HCT116 (cell line): Measurements from ENCODE around the gene SDK1. TPM values are rescaled to one million over a fixed set of nuclear protein-coding genes. Genes with fewer than 3 reads are reported as not detected.

Experiments
- ATAC-seq: fragments of 200-7000 bp; cut with Tn5 transposase; 2 replicates; pipeline ENCODE4 v1.9.1; 2020; ENCODE audit warnings: mild to moderate bottlenecking, moderate library complexity
- BruUV-seq: library from RNA; stranded (reverse); fragments of 400-500 nt; replicated peaks from 2 replicates; lab custom pipeline; 2021; lab: Mats Ljungman, UMichigan
- CTCF ChIA-PET: fragments of 300-600 bp; sonication (Branson Sonifier 250); formaldehyde crosslinking; loops from one replicate; lab custom pipeline; 2021; ENCODE audit warnings: antibody characterized with exemption; lab: Charles Lee
- POLR2A ChIA-PET: fragments of 300-600, 350-600 bp; sonication (Branson Sonifier 250); formaldehyde crosslinking; loops from one replicate; lab custom pipeline; 2021; ENCODE audit warnings: antibody characterized with exemption; lab: Charles Lee
- RAD21 ChIA-PET, 2 experiments: fragments of 300-600 bp; sonication (Branson Sonifier 250); formaldehyde crosslinking; loops; one replicate each; lab custom pipeline; 2023; ENCODE audit warnings: low total read pairs in 2 of 2; ENCODE audit not compliant: uncharacterized antibody in 2 of 2, unreplicated experiment in 2 of 2, low non-redundant PET in 1 of 2; lab: Charles Lee
- DNase-seq: peaks from one replicate; pipeline ENCODE4 v3.0.0-alpha.2; 2010; ENCODE audit warnings: low read depth, low spot score
- H2AFZ ChIP-seq: fragments of 200-600 bp; shearing (Covaris generic), sonication (generic); 2 replicates; pipeline ENCODE4 v1.6.1; 2017; ENCODE audit warnings: low read depth, mixed run types, mixed read lengths, antibody characterized with exemption, low read length; ENCODE audit not compliant: poor library complexity, severe bottlenecking
- H3K27ac ChIP-seq: 2 replicates; pipeline ENCODE4 v1.5.1; 2012; ENCODE audit warnings: low read depth, low read length
- H3K27me3 ChIP-seq: fragments of 200-600 bp; sonication (generic); 2 replicates; pipeline ENCODE4 v1.6.1; 2016; ENCODE audit warnings: mixed run types, low read length, mixed read lengths; ENCODE audit not compliant: insufficient read depth
- H3K36me3 ChIP-seq, 2 experiments: fragments of 200-500 bp in 1 of 2; fragments of 200-600 bp in 1 of 2; sonication (Bioruptor generic) in 1 of 2; sonication (generic) in 1 of 2; 2 replicates each; pipeline versions ENCODE4 v1.5.1 to v1.6.1; 2014 to 2016; ENCODE audit warnings: low read length in 2 of 2, inconsistent platforms in 1 of 2, mixed read lengths in 1 of 2, mixed run types in 1 of 2; ENCODE audit not compliant: insufficient read depth in 2 of 2, control insufficient read depth in 1 of 2
- H3K4me1 ChIP-seq, 2 experiments: fragments of 200-600 bp in 1 of 2; sonication (generic) in 1 of 2; 2 replicates each; pipeline versions ENCODE4 v1.5.1 to v1.6.1; 2012 to 2017; ENCODE audit warnings: low read length in 2 of 2, inconsistent platforms in 1 of 2, mild to moderate bottlenecking in 1 of 2, mixed read lengths in 1 of 2, mixed run types in 1 of 2, moderate library complexity in 1 of 2; ENCODE audit not compliant: insufficient read depth in 2 of 2, control insufficient read depth in 1 of 2
- H3K4me2 ChIP-seq: fragments of 200-600 bp; sonication (generic); 2 replicates; pipeline ENCODE4 v1.6.1; 2017; ENCODE audit warnings: mixed run types, low read length, mixed read lengths
- H3K4me3 ChIP-seq, 2 experiments: fragments of 200-600 bp in 1 of 2; sonication (generic) in 1 of 2; replicated peaks in 1 of 2; 2 replicates each; pipeline ENCODE4 v1.5.1; 2011 to 2016; ENCODE audit warnings: low read length in 2 of 2, control low read depth in 1 of 2, low read depth in 1 of 2, mild to moderate bottlenecking in 1 of 2, mixed read lengths in 1 of 2, mixed run types in 1 of 2
- H3K79me2 ChIP-seq: fragments of 200-600 bp; sonication (generic); 2 replicates; pipeline ENCODE4 v1.6.1; 2017; ENCODE audit warnings: mild to moderate bottlenecking, mixed run types, low read length, moderate library complexity, mixed read lengths; ENCODE audit not compliant: insufficient read depth
- H3K9ac ChIP-seq: fragments of 200-600 bp; sonication (generic); 2 replicates; pipeline ENCODE4 v1.6.1; 2016; ENCODE audit warnings: low read length, mixed read lengths
- H3K9me2 ChIP-seq: fragments of 200-600 bp; sonication (generic), shearing (Covaris generic); 2 replicates; pipeline ENCODE4 v1.6.1; 2017; ENCODE audit warnings: mixed run types, mild to moderate bottlenecking, moderate library complexity; ENCODE audit not compliant: insufficient read depth
- H3K9me3 ChIP-seq, 2 experiments: fragments of 200-500 bp in 1 of 2; fragments of 200-600 bp in 1 of 2; sonication (Bioruptor generic) in 1 of 2; sonication (generic) in 1 of 2; 2 replicates each; pipeline ENCODE4 v1.6.1; 2014 to 2017; ENCODE audit warnings: low read length in 2 of 2, mixed read lengths in 2 of 2, inconsistent platforms in 1 of 2, low read depth in 1 of 2, mild to moderate bottlenecking in 1 of 2, mixed run types in 1 of 2, moderate library complexity in 1 of 2; ENCODE audit not compliant: control insufficient read depth in 1 of 2, insufficient read depth in 1 of 2
- H4K20me1 ChIP-seq: fragments of 200-600 bp; sonication (generic), shearing (Covaris generic); 2 replicates; pipeline ENCODE4 v1.6.1; 2017; ENCODE audit warnings: mixed run types, mild to moderate bottlenecking, moderate library complexity; ENCODE audit not compliant: insufficient read depth
- ATF3 ChIP-seq: IDR thresholded peaks from 2 replicates; pipeline ENCODE4 v1.6.1; 2012
- CBX3 ChIP-seq: IDR thresholded peaks from 2 replicates; pipeline ENCODE4 v1.6.1; 2012; ENCODE audit warnings: low read depth
- CEBPB ChIP-seq: IDR thresholded peaks from 2 replicates; pipeline ENCODE4 v1.6.1; 2012; ENCODE audit warnings: low read depth
- EGR1 ChIP-seq: IDR thresholded peaks from 2 replicates; pipeline ENCODE4 v1.6.1; 2012; ENCODE audit warnings: low read depth
- ELF1 ChIP-seq: IDR thresholded peaks from 2 replicates; pipeline ENCODE4 v1.6.1; 2012; ENCODE audit warnings: low read depth, borderline replicate concordance
- EZH2 ChIP-seq: fragments of 200-600 bp; sonication (generic); IDR thresholded peaks from 2 replicates; pipeline ENCODE4 v1.6.1; 2017; ENCODE audit warnings: antibody characterized with exemption, mixed run types
- EZH2phosphoT487 ChIP-seq: fragments of 200-600 bp; IDR thresholded peaks from 2 replicates; pipeline ENCODE4 v1.6.1; 2018; ENCODE audit warnings: antibody characterized with exemption, borderline replicate concordance
- FOSL1 ChIP-seq: IDR thresholded peaks from 2 replicates; pipeline ENCODE4 v1.6.1; 2012; ENCODE audit warnings: low read depth
- JUND ChIP-seq: IDR thresholded peaks from 2 replicates; pipeline ENCODE4 v1.6.1; 2012
- MAX ChIP-seq: IDR thresholded peaks from 2 replicates; pipeline ENCODE4 v1.6.1; 2012
- POLR2AphosphoS5 ChIP-seq: IDR thresholded peaks from 2 replicates; pipeline ENCODE4 v1.6.1; 2011; ENCODE audit warnings: mild to moderate bottlenecking, low read depth, low read length, moderate library complexity
- RAD21 ChIP-seq: IDR thresholded peaks from 2 replicates; pipeline ENCODE4 v1.6.1; 2012; ENCODE audit warnings: low read depth, mild to moderate bottlenecking
- SP1 ChIP-seq: IDR thresholded peaks from 2 replicates; pipeline ENCODE4 v1.6.1; 2012; ENCODE audit warnings: low read depth
- SRF ChIP-seq: IDR thresholded peaks from 2 replicates; pipeline ENCODE4 v1.6.1; 2012; ENCODE audit warnings: low read depth
- TCF7L2 ChIP-seq: IDR thresholded peaks from 2 replicates; pipeline ENCODE4 v1.7.0; 2011; ENCODE audit warnings: borderline replicate concordance, inconsistent platforms; ENCODE audit not compliant: insufficient read depth, insufficient read length; ENCODE audit errors: extremely low read depth
- YY1 ChIP-seq: IDR thresholded peaks from 2 replicates; pipeline ENCODE4 v1.6.1; 2011; ENCODE audit warnings: low read length, low read depth, moderate library complexity, mild to moderate bottlenecking; ENCODE audit not compliant: insufficient replicate concordance; ENCODE audit errors: extremely low read depth
- ZBTB33 ChIP-seq: IDR thresholded peaks from 2 replicates; pipeline ENCODE4 v1.6.1; 2011; ENCODE audit warnings: mild to moderate bottlenecking, low read length, moderate library complexity; ENCODE audit not compliant: insufficient replicate concordance; ENCODE audit errors: extremely low read depth
- ZFX ChIP-seq: fragments of 450-650 bp; IDR thresholded peaks from 2 replicates; pipeline ENCODE4 v1.6.1; 2017
- ZNF274 ChIP-seq: fragments of 200-500 bp; sonication (Bioruptor generic); IDR thresholded peaks from 2 replicates; pipeline ENCODE4 v1.6.1; 2014; ENCODE audit warnings: mild to moderate bottlenecking, low read depth, low read length, inconsistent platforms
- intact Hi-C: fragments of 100-400 bp; cut with micrococcal nuclease; formaldehyde crosslinking; loops from 2 replicates; pipeline ENCODE4 v1.10.0; 2022
- total RNA-seq: library from RNA; stranded (reverse); gene quantifications from one replicate; pipeline ENCODE4 v1.2.1, GENCODE V29; 2021; ENCODE audit not compliant: unreplicated experiment
- TF ChIP-seq, protein P1 (sequence below), 3 experiments: fragments of 200-600 bp in 1 of 3; sonication (generic) in 1 of 3; IDR thresholded peaks in 2 of 3; conservative IDR thresholded peaks in 1 of 3; 2 replicates each; pipeline ENCODE4 v1.5.1; 2012 to 2017; ENCODE audit warnings: low read depth in 2 of 3, low read length in 2 of 3, antibody characterized with exemption in 1 of 3, borderline replicate concordance in 1 of 3, control low read depth in 1 of 3, mild to moderate bottlenecking in 1 of 3, mixed read lengths in 1 of 3, mixed run types in 1 of 3, moderate library complexity in 1 of 3; ENCODE audit not compliant: insufficient read depth in 1 of 3

SDK1 gene
- total RNA-seq, 1 experiment from 2014 or later, result 0.05 TPM

GRCh38 chr7:3568516-3568915 is 267.5 kb downstream of the SDK1 start (continued):
- TF ChIP-seq, protein P1, sequence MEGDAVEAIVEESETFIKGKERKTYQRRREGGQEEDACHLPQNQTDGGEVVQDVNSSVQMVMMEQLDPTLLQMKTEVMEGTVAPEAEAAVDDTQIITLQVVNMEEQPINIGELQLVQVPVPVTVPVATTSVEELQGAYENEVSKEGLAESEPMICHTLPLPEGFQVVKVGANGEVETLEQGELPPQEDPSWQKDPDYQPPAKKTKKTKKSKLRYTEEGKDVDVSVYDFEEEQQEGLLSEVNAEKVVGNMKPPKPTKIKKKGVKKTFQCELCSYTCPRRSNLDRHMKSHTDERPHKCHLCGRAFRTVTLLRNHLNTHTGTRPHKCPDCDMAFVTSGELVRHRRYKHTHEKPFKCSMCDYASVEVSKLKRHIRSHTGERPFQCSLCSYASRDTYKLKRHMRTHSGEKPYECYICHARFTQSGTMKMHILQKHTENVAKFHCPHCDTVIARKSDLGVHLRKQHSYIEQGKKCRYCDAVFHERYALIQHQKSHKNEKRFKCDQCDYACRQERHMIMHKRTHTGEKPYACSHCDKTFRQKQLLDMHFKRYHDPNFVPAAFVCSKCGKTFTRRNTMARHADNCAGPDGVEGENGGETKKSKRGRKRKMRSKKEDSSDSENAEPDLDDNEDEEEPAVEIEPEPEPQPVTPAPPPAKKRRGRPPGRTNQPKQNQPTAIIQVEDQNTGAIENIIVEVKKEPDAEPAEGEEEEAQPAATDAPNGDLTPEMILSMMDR (IDR thresholded peaks at IDR 0.05 in 2 of 3, conservative IDR thresholded peaks at IDR 0.05 in 1 of 3; ENCODE audit: borderline replicate concordance in 1 of 3, insufficient read depth in 1 of 3, low read depth in 2 of 3, low read length in 2 of 3), result no peak
- TF ChIP-seq POLR2AphosphoS5 (no peak), ELF1 (no peak), ZNF274 (no peak), SP1 (no peak), CBX3 (no peak), SRF (no peak)

- ChIA-PET CTCF (no interaction called here), RAD21 (no interaction called here), POLR2A (no interaction called here)
- H4K20me1 ChIP-seq, result no peaks in the 10 kb centered on the region
- DNase-seq (no peak), ATAC-seq (no peak)
- no peaks in the 10 kb centered on the region for H3K4me1 ChIP-seq
- H3K4me3 ChIP-seq, result no peak overlapping the region
- peaks cover 9% of the 10 kb centered on the region; the same call in 1 of the 2 replicates for H3K27me3 ChIP-seq
- no peak overlapping the region for H3K27ac ChIP-seq
- BruUV-seq, result no TSS peak
- H3K9me3 ChIP-seq, result no peaks in the 10 kb centered on the region
- H3K79me2 ChIP-seq, result no peaks in the 10 kb centered on the region
- no peaks in the 10 kb centered on the region for H3K9me2 ChIP-seq
- H3K4me2 ChIP-seq, result no peak overlapping the region
- H3K36me3 ChIP-seq, result no peaks in the 10 kb centered on the region
- intact Hi-C loops, result no loop called here
- H3K9ac ChIP-seq, result no peak overlapping the region
- no peak overlapping the region for H2AFZ ChIP-seq
- TF ChIP-seq EZH2phosphoT487 (no peak), RAD21 (no peak), ELF1 (no peak), EZH2 (no peak), FOSL1 (no peak), CEBPB (no peak), MAX (no peak), EGR1 (no peak), TCF7L2 (no peak), JUND (no peak), YY1 (no peak), ZFX (no peak), ZBTB33 (no peak), CBX3 (no peak), ATF3 (no peak), SP1 (no peak), SRF (no peak)
- TF ChIP-seq, protein P1 (IDR thresholded peaks at IDR 0.05 in 2 of 3, conservative IDR thresholded peaks at IDR 0.05 in 1 of 3; ENCODE audit: borderline replicate concordance in 1 of 3, insufficient read depth in 1 of 3, low read depth in 2 of 3, low read length in 2 of 3), result no peak
These were observed 268.6 kb downstream of the SDK1 start for GRCh38 chr7:3569643-3570042.
